CD14-positive monocyte (primary cell): ENCODE data around the gene RTN1. TPM values are rescaled to one million over a fixed set of nuclear protein-coding genes. Genes with fewer than 3 reads are reported as not detected.

ENCODE experiments used
- DNase-seq, 3 donors: peaks; one replicate each; pipeline ENCODE4 v3.0.0-alpha.2; 2011 to 2022
- H2AFZ ChIP-seq: 2 replicates; pipeline ENCODE4 v1.6.0; 2012; ENCODE audit warnings: mild to moderate bottlenecking, low read depth, low read length, inconsistent platforms; ENCODE audit not compliant: insufficient read depth, poor library complexity, severe bottlenecking
- H3K27ac ChIP-seq, 2 donors: 1 replicate in 1 of 2; 2 replicates in 1 of 2; pipeline ENCODE4 v1.5.1; 2012 to 2013; ENCODE audit warnings: low read length in 2 of 2, control low read depth in 1 of 2, inconsistent platforms in 1 of 2, low read depth in 1 of 2, mild to moderate bottlenecking in 1 of 2
- H3K27me3 ChIP-seq, 2 donors: one replicate each; pipeline versions ENCODE4 v1.6.0 to v1.6.1; 2011 to 2013; ENCODE audit warnings: low read length in 2 of 2; ENCODE audit not compliant: control insufficient read depth in 2 of 2, insufficient read depth in 2 of 2
- H3K36me3 ChIP-seq, 2 donors: replicated peaks in 1 of 2; 1 replicate in 1 of 2; 2 replicates in 1 of 2; pipeline versions ENCODE4 v1.5.1 to v1.6.1; 2012 to 2013; ENCODE audit warnings: low read length in 2 of 2, control low read depth in 1 of 2, inconsistent platforms in 1 of 2, mild to moderate bottlenecking in 1 of 2; ENCODE audit not compliant: insufficient read depth in 2 of 2, control insufficient read depth in 1 of 2
- H3K4me1 ChIP-seq, 2 donors: 1 replicate in 1 of 2; 2 replicates in 1 of 2; pipeline versions ENCODE4 v1.5.1 to v1.6.1; 2012 to 2013; ENCODE audit warnings: low read length in 2 of 2, control low read depth in 1 of 2, inconsistent platforms in 1 of 2, mild to moderate bottlenecking in 1 of 2, moderate library complexity in 1 of 2; ENCODE audit not compliant: insufficient read depth in 2 of 2, control insufficient read depth in 1 of 2
- H3K4me2 ChIP-seq: replicated peaks from 2 replicates; pipeline ENCODE3; 2012; ENCODE audit warnings: low read length, moderate library complexity, mild to moderate bottlenecking; ENCODE audit not compliant: poor library complexity, severe bottlenecking; ENCODE audit errors: extremely low read depth
- H3K4me3 ChIP-seq, 3 experiments: fragments of 200-600 bp in 1 of 3; sonication (generic) in 1 of 3; replicated peaks in 1 of 3; 1 replicate in 2 of 3; 2 replicates in 1 of 3; pipeline ENCODE4 v1.5.1; 2011 to 2013; ENCODE audit warnings: low read length in 3 of 3, mild to moderate bottlenecking in 3 of 3, control low read depth in 2 of 3, low read depth in 2 of 3, inconsistent platforms in 1 of 3, moderate library complexity in 1 of 3
- H3K79me2 ChIP-seq: 2 replicates; pipeline ENCODE4 v1.6.0; 2012; ENCODE audit warnings: mild to moderate bottlenecking, control low read depth, inconsistent platforms, low read length, moderate library complexity; ENCODE audit not compliant: insufficient read depth
- H3K9ac ChIP-seq: 2 replicates; pipeline ENCODE4 v1.6.0; 2017; ENCODE audit warnings: low read length, mild to moderate bottlenecking; ENCODE audit not compliant: insufficient read depth, poor library complexity, severe bottlenecking
- H3K9me3 ChIP-seq, 2 donors: replicated peaks in 1 of 2; 1 replicate in 1 of 2; 2 replicates in 1 of 2; pipeline versions ENCODE4 v1.5.1 to v1.6.1; 2012 to 2013; ENCODE audit warnings: low read length in 2 of 2, control low read depth in 1 of 2; ENCODE audit not compliant: control insufficient read depth in 1 of 2, insufficient read depth in 1 of 2
- H4K20me1 ChIP-seq: 2 replicates; pipeline ENCODE4 v1.6.0; 2012; ENCODE audit warnings: mild to moderate bottlenecking, low read length, control low read depth, moderate library complexity; ENCODE audit not compliant: insufficient read depth
- H3K27ac Mint-ChIP-seq, 7 donors: one replicate each; pipeline ENCODE4 v1.8.0; 2020; ENCODE audit warnings: mild to moderate bottlenecking in 7 of 7, mixed read lengths in 7 of 7, moderate library complexity in 6 of 7, inconsistent platforms in 2 of 7
- H3K27me3 Mint-ChIP-seq, 3 donors: one replicate each; pipeline ENCODE4 v1.8.0; 2021 to 2022; ENCODE audit warnings: low read depth in 3 of 3, mild to moderate bottlenecking in 3 of 3, mixed read lengths in 3 of 3, moderate library complexity in 3 of 3, inconsistent platforms in 1 of 3
- H3K36me3 Mint-ChIP-seq, 2 donors: one replicate each; pipeline ENCODE4 v1.8.0; 2020; ENCODE audit warnings: mixed read lengths in 2 of 2, inconsistent platforms in 1 of 2, mild to moderate bottlenecking in 1 of 2
- H3K4me1 Mint-ChIP-seq: one replicate; pipeline ENCODE4 v1.8.0; 2020; ENCODE audit warnings: mild to moderate bottlenecking, mixed read lengths
- H3K4me3 Mint-ChIP-seq, 2 donors: one replicate each; pipeline ENCODE4 v1.8.0; 2020; ENCODE audit warnings: mild to moderate bottlenecking in 2 of 2, mixed read lengths in 2 of 2, moderate library complexity in 1 of 2
- H3K9me3 Mint-ChIP-seq, 7 donors: one replicate each; pipeline ENCODE4 v1.8.0; 2020 to 2022; ENCODE audit warnings: mixed read lengths in 7 of 7, mild to moderate bottlenecking in 6 of 7, moderate library complexity in 6 of 7, inconsistent platforms in 2 of 7
- CTCF ChIP-seq: fragments of 200-600 bp; IDR thresholded peaks from one replicate; pipeline ENCODE4 v1.8.0; 2022; ENCODE audit warnings: antibody characterized with exemption, mild to moderate bottlenecking
- WGBS: methylation state at CpG from one replicate; pipeline ENCODE4 v1.1.5; 2013; ENCODE audit warnings: missing lambda C conversion rate; ENCODE audit not compliant: insufficient coverage; 5-methylcytosine and 5-hydroxymethylcytosine counted together
- intact Hi-C, 2 donors: fragments of 100-400 bp; cut with micrococcal nuclease; formaldehyde crosslinking; loops; one replicate each; pipeline versions ENCODE4 v1.15.0 to v1.15.1; 2023
- polyA plus RNA-seq, 3 donors: library from polyadenylated mRNA; depleted of rRNA in 1 of 3; unstranded in 2 of 3; stranded (reverse) in 1 of 3; fragments of 300-500 nt in 2 of 3; fragments of >200 nt in 1 of 3; fragmentation: Illumina TruSeq in 2 of 3; gene quantifications; 1 replicate in 2 of 3; 2 replicates in 1 of 3; pipeline ENCODE4 v1.2.3, GENCODE V29; 2012 to 2021

The RTN1 gene
- polyA plus RNA-seq, 3 donors = 40.2 to 75.1 (median 55.0) TPM

- Histone ChIP-seq H3K79me2 (no peaks in the 10 kb centered on the region), H3K4me2 (peak overlapping the region; percentile 74), H3K27me3 (no peaks in the 10 kb centered on the region), H3K36me3 (no peaks in the 10 kb centered on the region), H3K9ac (peak overlapping the region; percentile 37), H3K27ac (peak overlapping the region; percentile 13 to 78), H4K20me1 (no peaks in the 10 kb centered on the region), H3K9me3 (no peaks in the 10 kb centered on the region), H3K4me3 (peak overlapping the region; percentile 13 to 70 (median 48)), H3K4me1 (peaks cover 32 to 40% of the 10 kb centered on the region in 2 donors), H2AFZ (peak overlapping the region; percentile 3)
- H3K4me1 Mint-ChIP-seq = peaks cover 42% of the 10 kb centered on the region
- H3K27me3 Mint-ChIP-seq = peaks cover 0 to 5% (median 1%) of the 10 kb centered on the region in 3 donors
- H3K4me3 Mint-ChIP-seq = peak overlapping the region; percentile 56 to 89
- intact Hi-C loops = no loop called here
- peak; percentile 52 to 85 (median 82) for DNase-seq
- TF ChIP-seq CTCF = no peak
- H3K36me3 Mint-ChIP-seq = peaks cover 0 to 2% of the 10 kb centered on the region in 2 donors
- 0% methylated on average over 2 of the region's 10 CpGs for WGBS
- peak overlapping the region; percentile 67 to 89 (median 82) for H3K27ac Mint-ChIP-seq
- peaks cover 0 to 4% (median 2%) of the 10 kb centered on the region in 7 donors for H3K9me3 Mint-ChIP-seq
Observed at GRCh38 chr14:59585891-59586554, 284.6 kb downstream of the RTN1 start.

DNA sequence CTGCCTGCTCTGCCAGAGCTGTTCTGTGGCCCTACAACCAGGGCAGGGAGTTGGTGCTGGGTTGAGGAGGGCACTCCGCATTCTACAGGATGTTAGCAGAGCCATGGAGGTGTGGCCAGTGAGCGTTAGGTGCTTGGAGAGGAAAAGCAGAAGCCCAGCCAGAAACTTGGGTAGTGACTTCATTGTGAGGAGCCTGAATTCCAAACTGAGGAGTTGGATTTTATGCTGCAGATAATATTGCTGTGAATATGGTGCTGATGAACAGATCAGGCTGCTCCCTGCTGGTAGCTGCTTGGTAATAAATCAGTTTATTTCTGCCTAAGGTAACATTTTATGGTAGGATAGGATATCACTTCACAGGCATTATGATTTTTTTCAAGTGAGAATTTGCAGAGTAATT, 286.8 kb downstream of the RTN1 start:
- Histone ChIP-seq H4K20me1 (no peaks in the 10 kb centered on the region), H3K9ac (no peak overlapping the region), H3K27ac (no peak overlapping the region), H3K79me2 (no peaks in the 10 kb centered on the region), H3K36me3 (no peaks in the 10 kb centered on the region), H2AFZ (no peak overlapping the region), H3K4me2 (peak overlapping the region; percentile 56), H3K4me3 (peak overlapping the region in 1 of 3 experiments; percentile 51), H3K27me3 (no peaks in the 10 kb centered on the region), H3K9me3 (no peaks in the 10 kb centered on the region), H3K4me1 (peaks cover 32 to 40% of the 10 kb centered on the region in 2 donors)
- H3K4me3 Mint-ChIP-seq = peak overlapping the region in 1 of 2 donors; percentile 89
- WGBS = 6% methylated on average over 2 of the region's 2 CpGs
- peaks cover 0 to 5% (median 3%) of the 10 kb centered on the region in 3 donors for H3K27me3 Mint-ChIP-seq
- no peak for TF ChIP-seq CTCF
- intact Hi-C loops = no loop called here
- peaks cover 0 to 2% of the 10 kb centered on the region in 2 donors for H3K36me3 Mint-ChIP-seq
- peak; percentile 5 to 20 (median 19) for DNase-seq
- peaks cover 42% of the 10 kb centered on the region for H3K4me1 Mint-ChIP-seq
- H3K9me3 Mint-ChIP-seq = peaks cover 0 to 4% (median 2%) of the 10 kb centered on the region in 7 donors
- H3K27ac Mint-ChIP-seq = peak overlapping the region in 3 of 7 donors; percentile 65 to 86 (median 76)
